KOPT-K1 (cell line): ENCODE data around the gene RDH8.

Experiments
- H3K27ac ChIP-seq: fragments of 200-600 bp; sonication (generic); 2 replicates; pipeline ENCODE4 v1.5.1; 2016; ENCODE audit warnings: antibody characterized with exemption, mild to moderate bottlenecking, low read depth, low read length; ENCODE audit not compliant: poor library complexity, severe bottlenecking
- H3K36me3 ChIP-seq: fragments of 200-600 bp; sonication (generic); 2 replicates; pipeline ENCODE4 v1.5.1; 2017; ENCODE audit warnings: antibody characterized with exemption, mild to moderate bottlenecking, low read length, moderate library complexity; ENCODE audit not compliant: insufficient read depth
- H3K9me3 ChIP-seq: fragments of 200-600 bp; sonication (generic); 2 replicates; pipeline ENCODE4 v1.5.1; 2017; ENCODE audit warnings: antibody characterized with exemption, low read length, mild to moderate bottlenecking; ENCODE audit not compliant: insufficient read depth, poor library complexity, severe bottlenecking

Gene RDH8, protein sequence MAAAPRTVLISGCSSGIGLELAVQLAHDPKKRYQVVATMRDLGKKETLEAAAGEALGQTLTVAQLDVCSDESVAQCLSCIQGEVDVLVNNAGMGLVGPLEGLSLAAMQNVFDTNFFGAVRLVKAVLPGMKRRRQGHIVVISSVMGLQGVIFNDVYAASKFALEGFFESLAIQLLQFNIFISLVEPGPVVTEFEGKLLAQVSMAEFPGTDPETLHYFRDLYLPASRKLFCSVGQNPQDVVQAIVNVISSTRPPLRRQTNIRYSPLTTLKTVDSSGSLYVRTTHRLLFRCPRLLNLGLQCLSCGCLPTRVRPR

DNA sequence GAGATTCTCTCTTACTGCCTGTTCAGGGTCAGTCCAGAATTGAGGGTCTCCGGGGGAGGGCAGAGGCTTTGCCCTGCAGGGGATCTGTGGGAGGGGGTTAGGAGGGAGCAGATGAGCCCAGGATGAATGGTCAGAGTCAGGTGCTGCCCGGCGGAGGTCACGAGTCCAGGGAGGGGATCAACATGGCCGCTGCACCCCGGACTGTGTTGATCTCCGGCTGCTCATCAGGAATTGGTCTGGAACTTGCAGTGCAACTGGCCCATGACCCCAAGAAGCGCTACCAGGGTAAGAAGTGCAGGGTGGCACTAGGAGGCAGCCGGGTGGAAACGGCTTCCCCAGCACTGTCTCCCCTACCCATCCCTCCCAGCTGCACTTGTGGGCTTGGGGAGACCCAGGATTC is at the start of gene RDH8:
Gene RDH8, plus strand, starts transcription at position 168 of the 400 bp plus-strand sequence. Its CDS starts 15 bp downstream, at position 183.
- Histone ChIP-seq H3K36me3 (no peaks in the 10 kb centered on the region), H3K27ac (no peak within 1 kb of the TSS), H3K9me3 (no peaks in the 10 kb centered on the region)

DNA sequence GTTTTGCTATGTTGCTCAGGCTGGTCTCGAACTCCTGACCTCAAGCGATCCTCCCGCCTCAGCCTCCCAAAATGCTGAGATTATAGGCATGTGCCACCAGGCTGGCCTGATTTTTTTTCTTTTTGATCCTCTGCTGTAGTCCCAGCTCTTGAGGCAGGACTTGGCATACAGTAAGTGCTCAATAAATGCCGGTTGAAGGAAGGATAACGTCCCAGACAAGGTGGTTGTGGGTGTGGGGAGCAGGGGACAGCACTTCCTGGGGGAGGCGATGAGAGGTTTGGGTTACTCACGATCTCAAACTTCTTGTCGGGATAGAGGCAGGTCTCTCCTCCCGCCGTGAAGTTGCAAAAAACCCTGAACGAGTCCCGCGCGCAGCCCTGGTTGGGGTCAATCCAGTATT is 47.3 kb upstream of the RDH8 start:
- Histone ChIP-seq H3K36me3 (no peaks in the 10 kb centered on the region), H3K9me3 (no peaks in the 10 kb centered on the region), H3K27ac (no peak overlapping the region)

DNA sequence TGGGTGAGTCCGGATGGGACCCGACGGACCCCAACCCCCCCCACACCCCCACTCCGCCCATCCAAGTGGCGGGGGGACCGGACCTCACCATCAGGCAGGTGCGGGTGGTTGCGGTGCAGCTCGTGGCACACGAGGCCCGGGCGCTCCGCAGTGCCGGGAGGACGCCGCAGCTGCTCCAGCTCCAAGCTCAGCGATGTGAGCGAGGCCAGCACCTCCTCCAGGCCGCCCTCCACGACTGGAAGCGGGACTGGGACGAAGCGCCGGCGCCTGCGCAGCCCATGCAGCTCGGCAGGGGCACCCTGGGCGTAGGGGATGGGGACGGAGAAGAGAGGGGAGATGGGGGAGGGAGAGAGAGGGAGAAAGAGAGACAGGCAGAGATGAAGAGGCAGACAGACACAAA is 46.8 kb upstream of the RDH8 start:
- H3K36me3 ChIP-seq: no peaks in the 10 kb centered on the region
- no peak overlapping the region for H3K27ac ChIP-seq

DNA sequence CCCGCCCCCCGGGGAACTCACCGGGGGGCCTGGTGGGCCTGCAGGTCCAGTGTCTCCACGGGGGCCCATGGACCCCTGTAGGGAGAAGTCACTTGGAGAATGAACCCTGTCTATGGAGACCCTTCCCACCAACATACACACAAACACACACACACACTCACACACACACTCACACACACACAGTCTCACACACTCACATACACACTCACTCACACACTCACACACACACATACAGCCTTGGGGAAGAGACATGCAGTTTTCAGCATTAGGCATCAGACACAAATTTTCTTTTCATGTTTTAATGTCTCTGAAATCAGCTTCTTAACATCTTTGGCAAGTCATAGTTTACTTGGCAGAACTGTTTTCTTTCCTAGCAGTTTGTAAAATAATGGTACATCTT is 46.0 kb upstream of the RDH8 start:
- no peak overlapping the region for H3K27ac ChIP-seq
- no peaks in the 10 kb centered on the region for H3K9me3 ChIP-seq
- no peaks in the 10 kb centered on the region for H3K36me3 ChIP-seq

More for the DNA sequence above, 46.8 kb upstream of the RDH8 start:
- H3K9me3 ChIP-seq: no peaks in the 10 kb centered on the region

DNA sequence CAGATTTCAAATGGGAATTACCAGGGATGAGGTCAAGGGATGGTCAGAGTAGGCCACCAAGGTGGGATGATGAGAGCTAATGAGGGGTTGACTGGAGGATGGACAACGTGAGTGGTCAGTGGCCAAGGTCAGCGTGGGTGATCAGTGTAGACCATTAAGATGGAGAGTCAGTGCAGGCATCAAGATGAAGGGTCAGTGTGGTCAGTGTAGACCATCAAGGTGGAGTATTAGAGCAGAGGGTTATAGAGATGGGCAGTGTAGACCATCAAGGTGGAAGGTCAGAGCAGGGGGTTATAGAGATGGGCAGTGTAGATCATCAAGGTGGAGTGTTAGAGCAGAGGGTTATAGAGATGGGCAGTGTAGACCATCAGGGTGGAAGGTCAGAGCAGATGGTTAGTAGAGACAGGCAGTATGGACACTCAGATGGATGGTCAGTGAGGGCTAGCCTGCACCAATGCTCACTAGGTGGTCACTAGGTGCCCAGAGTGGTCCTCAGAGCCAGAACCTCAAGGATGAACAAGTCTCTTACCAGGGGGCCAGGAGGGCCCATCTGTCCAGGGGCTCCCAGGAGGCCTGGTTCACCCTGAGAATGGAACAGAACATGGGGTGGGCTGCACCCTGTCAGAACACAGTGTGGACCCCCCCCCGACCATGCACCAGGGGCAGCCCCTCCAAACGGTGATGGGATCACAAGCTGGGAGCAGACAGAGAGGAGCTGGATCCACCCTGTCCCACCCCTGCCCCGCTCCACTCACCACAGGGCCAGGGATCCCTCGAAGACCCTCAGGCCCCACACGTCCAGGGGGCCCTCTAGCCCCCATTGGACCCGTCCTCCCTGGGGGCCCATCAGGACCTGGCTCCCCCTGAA is 44.2 kb upstream of the RDH8 start:
- H3K36me3 ChIP-seq: no peaks in the 10 kb centered on the region
- H3K27ac ChIP-seq: no peak overlapping the region
- H3K9me3 ChIP-seq: no peaks in the 10 kb centered on the region

DNA sequence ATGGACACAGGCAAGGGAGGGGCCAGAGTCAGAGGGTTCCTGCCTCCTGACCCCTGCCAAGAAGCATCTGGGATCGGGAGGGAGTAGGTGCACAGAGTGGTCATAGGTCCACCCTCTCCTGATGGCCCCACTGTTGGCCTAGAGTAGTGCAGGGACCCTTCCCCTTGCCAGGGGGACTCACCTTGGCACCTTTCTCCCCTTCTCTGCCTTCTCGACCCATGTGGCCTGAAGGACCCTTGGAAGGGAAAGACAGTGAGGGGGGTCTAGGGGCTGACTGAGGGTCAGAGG is 43.7 kb upstream of the RDH8 start:
- Histone ChIP-seq H3K27ac (no peak overlapping the region), H3K36me3 (no peaks in the 10 kb centered on the region), H3K9me3 (no peaks in the 10 kb centered on the region)

DNA sequence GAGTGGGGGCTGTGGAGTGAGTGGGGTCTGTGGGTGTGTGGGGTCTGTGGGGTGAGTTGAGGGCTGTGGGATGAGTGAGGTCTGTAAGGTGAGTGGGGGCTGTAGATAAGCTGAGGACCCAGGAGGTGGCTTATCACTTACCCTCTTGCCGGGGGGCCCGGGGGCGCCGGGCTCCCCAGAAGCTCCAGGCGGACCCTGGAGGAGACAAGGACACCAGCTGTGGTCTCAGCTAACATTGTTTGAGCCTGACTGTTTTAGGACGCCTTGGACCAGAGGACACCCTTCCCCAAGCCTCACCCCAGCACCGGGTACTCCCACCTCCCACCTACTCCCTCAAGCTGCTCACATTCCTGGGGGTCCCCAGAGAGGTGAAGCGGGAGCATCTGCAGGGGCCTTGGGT is 42.8 kb upstream of the RDH8 start:
- Histone ChIP-seq H3K27ac (no peak overlapping the region), H3K9me3 (no peaks in the 10 kb centered on the region)

DNA sequence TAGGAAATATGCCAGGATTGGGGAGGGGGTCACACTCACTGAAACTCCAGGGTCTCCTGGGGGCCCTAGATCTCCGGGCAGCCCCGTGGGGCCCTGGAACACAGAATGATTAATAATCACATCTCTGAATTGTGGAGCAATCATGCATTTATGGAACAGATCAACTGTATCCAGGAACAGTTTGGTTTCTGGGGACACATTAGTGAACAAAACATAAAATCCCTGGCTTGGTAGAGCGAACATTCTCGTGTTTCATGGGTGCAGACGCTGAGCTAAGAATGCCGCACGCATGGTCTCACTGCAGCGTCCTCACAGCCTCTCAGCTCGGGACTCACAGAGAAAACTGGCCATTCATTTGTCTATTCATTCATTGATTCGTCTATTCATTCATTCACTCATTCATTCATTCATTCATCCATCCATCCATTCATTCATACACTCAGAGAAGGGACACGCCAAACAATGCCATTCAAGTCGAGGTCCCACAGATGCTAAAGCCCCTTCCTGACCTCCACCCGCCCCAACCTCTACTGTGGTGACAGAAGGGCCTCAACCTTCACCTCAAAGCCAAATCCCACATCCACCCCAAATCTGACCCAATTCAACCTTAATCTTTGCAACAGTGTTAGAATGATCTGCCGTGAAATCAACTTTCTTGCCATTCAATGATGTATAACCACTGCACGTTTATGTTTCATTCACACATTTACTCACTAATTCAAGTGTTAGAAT is 42.0 kb upstream of the RDH8 start:
- H3K27ac ChIP-seq: no peak overlapping the region
- no peaks in the 10 kb centered on the region for H3K9me3 ChIP-seq
- no peaks in the 10 kb centered on the region for H3K36me3 ChIP-seq

More for the DNA sequence above, 42.8 kb upstream of the RDH8 start:
- no peaks in the 10 kb centered on the region for H3K36me3 ChIP-seq

DNA sequence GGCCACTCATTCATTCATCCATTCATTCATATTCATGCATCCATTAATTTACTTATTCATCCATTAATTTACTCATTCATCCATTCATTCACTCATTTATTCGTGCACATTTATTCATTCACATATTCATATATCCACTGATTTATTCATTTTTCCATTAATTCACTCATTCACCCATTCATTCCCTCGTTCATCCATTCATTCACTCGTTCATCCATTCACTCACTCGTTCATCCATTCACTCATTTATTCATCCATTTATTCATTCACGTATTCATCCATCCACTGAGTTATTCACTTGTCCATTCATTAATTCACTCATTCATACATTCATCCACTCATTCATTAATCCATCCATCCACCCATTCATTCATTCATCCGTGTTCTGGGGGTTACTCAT is 41.2 kb upstream of the RDH8 start:
- H3K36me3 ChIP-seq: no peaks in the 10 kb centered on the region
- H3K9me3 ChIP-seq: no peaks in the 10 kb centered on the region
- H3K27ac ChIP-seq: no peak overlapping the region

DNA sequence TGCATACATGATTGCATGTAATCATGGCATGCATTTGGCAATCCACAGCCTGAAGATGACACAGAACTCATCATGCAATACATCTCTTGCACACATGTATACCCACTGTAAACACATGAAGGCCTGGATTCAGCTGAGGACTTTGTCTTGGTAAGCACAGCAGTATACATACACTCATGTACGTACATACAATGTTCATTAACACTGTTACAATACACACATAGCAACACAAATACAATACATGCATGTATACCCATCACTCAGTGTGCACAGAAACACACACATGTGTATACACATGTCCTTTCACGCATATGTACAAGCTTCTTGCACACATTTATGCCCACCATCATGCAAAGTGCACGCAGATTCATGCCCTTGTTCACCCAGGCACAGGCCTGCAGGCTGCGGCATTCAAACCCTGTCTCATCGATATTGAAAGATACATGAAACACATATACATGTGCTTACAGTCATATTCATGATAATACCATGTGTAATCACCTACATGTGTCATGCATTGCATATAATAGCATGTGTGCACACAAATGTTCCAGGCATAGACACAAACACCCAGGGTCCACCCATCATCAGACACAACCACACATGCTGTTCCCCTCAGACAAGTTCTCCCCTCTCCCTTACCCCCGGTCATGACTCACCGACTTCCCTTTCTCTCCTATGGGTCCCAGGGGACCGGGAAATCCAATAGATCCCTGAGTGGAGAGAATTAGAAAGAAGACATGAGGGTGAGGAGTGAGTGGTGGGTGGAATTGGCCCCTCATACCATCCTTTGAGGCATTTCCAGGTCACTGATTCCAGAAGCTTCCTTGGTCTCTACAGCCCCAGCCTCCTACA is 31.6 kb upstream of the RDH8 start:
- Histone ChIP-seq H3K36me3 (no peaks in the 10 kb centered on the region), H3K9me3 (no peaks in the 10 kb centered on the region), H3K27ac (no peak overlapping the region)

DNA sequence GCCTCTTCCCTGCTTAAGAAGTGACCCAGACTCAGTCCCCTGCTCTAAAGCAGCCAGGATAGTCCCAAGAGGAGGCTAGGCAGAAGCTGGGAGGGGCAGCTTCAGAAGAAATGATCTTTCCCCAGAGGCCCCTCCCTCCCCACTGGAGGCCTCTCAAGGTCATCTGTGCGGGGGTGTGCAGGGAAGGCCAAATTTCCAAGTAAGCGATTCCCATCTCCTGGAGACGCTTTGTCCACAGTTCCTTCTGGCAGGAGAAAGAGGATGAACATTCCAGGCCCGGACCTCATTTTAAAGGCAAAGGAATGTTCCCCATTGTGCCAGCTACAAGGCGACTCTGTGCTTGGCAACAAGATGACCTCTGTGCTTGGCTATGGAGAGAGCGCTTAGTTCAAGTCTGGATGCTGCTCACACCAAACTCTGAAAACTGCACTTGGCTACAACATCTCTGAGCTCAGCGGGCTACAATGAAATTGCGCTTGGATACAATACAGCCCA is 26.4 kb upstream of the RDH8 start:
- Histone ChIP-seq H3K27ac (no peak overlapping the region), H3K36me3 (no peaks in the 10 kb centered on the region)

DNA sequence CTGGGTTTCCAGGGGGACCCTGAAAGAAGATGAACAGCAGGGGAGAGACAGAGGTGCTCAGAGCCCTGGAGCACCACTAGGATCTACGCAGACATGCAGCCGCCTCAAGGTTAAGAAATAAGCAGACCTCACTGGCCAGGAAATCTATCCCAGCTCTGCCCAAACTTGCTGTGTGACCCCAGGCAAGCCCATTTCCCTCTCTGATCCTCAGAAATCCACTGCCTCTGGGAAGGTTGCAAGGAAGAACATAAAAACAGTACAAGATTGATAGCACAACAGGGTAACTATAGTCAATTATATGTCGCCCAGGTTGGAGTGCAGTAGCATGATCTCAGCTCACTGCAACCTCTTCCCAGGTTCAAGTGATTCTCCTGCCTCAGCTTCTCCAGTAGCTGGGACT is 23.8 kb upstream of the RDH8 start:
- Histone ChIP-seq H3K9me3 (no peaks in the 10 kb centered on the region), H3K36me3 (no peaks in the 10 kb centered on the region), H3K27ac (no peak overlapping the region)

More for the DNA sequence above, 26.4 kb upstream of the RDH8 start:
- no peaks in the 10 kb centered on the region for H3K9me3 ChIP-seq

DNA sequence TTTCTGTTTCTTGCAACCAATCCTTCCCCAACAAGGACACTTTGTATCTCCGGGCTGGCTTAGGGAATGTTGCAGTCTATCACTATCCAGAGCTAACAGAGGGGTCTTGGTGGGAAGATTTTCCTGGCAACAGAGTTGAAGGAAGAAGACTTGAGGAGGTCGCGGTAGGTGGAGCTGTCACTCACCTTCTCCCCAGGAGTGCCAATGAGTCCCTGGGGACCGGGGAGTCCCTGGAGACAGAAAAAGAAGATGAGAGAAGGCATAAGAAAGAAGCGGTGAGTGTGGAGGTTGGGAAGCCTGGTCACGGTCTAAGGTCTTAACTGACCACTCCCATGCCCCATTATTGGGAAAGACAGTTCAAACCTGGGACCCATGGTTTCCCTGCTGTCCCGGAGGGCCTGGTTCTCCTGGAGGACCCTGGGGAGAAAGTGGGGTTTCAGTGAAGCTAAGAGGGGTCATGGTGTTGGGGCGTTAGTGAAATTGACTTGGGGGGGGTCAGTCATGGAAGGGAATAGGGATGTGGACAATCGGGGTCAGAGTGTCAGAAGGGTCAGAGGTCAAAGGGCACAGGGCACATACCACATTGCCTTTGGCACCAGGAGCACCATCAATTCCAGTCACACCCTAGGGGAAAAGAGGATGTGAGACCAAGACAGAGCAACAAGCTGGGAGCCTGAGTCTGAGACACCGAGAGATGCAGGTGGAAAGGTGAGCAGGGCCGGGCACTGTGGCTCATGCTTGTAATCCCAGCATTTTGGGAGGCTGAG is 21.7 kb upstream of the RDH8 start:
- Histone ChIP-seq H3K27ac (no peak overlapping the region), H3K36me3 (no peaks in the 10 kb centered on the region), H3K9me3 (no peaks in the 10 kb centered on the region)

DNA sequence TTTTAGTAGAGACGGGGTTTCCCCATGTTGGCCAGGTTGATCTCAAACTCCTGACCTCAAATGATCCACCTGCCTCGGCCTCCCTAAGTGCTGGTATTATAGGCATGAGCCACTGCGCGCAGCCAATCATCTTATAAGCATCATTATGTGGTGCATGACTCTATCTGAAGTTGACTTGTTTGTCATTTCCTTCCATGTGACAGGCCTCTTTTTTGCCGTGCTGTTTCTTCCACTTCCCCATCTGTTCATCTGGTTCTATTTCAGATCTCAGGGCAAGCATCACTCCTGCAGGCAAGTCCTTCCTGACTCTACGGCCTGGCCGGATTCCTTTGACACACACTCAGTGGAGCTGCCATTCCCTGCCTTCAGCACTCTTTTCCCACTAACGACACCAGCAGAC is 18.2 kb upstream of the RDH8 start:
- Histone ChIP-seq H3K27ac (no peak overlapping the region), H3K9me3 (no peaks in the 10 kb centered on the region), H3K36me3 (no peaks in the 10 kb centered on the region)
